HG03280 (cell line): ENCODE measurements around the gene MLX.
"Not testable (repeated sequence)": the region's sequence is repeated elsewhere in the genome, so short reads cannot be mapped to it uniquely, and the experiment has no call there.

Experiments
- ATAC-seq: cut with Tn5 transposase; IDR thresholded peaks from one replicate; pipeline ENCODE4 v1.9.1; 2021; ENCODE audit warnings: mild to moderate bottlenecking, moderate library complexity; ENCODE audit not compliant: unreplicated experiment

MLX gene

GRCh38 chr17:42577532-42578281, 10.8 kb downstream of the MLX start, which contains the start of gene PSMC3IP:
Gene PSMC3IP (minus strand): TSS chr17:42577729. CDS start chr17:42577686, 43 bp downstream.
- peak; percentile 73 for ATAC-seq

- peak; percentile 60 for ATAC-seq
These were observed 11.5 kb downstream of the MLX start for GRCh38 chr17:42578282-42578869.

GRCh38 chr17:42579794-42580551, 13.1 kb downstream of the MLX start:
- no peak for ATAC-seq

GRCh38 chr17:42581744-42582270, 14.9 kb downstream of the MLX start:
- no peak for ATAC-seq

- no peak for ATAC-seq
These were observed 18.0 kb downstream of the MLX start for GRCh38 chr17:42584880-42585279.

GRCh38 chr17:42585353-42585752, 18.5 kb downstream of the MLX start:
- no peak for ATAC-seq

- no peak for ATAC-seq
These were observed 19.8 kb downstream of the MLX start for GRCh38 chr17:42586514-42587230.

- ATAC-seq: no peak
These were observed 24.0 kb downstream of the MLX start for GRCh38 chr17:42590886-42591285.

- ATAC-seq: no peak
These were observed 24.5 kb downstream of the MLX start for GRCh38 chr17:42591411-42591810.

GRCh38 chr17:42596386-42596785, 29.5 kb downstream of the MLX start:
- ATAC-seq: no peak

GRCh38 chr17:42598905-42599304, 32.0 kb downstream of the MLX start:
- no peak for ATAC-seq

GRCh38 chr17:42603318-42603717, 36.4 kb downstream of the MLX start:
- no peak for ATAC-seq

- no peak for ATAC-seq
These were observed 40.9 kb downstream of the MLX start for GRCh38 chr17:42607769-42608168.

- peak; percentile 35 for ATAC-seq
These were observed 41.6 kb downstream of the MLX start for GRCh38 chr17:42608305-42609181.

- ATAC-seq: peak; percentile 92
These were observed 42.4 kb downstream of the MLX start, which contains the start of the genes RETREG3 and TUBG1 for GRCh38 chr17:42609182-42609813. Gene RETREG3 (minus strand): TSS chr17:42609374. CDS start chr17:42609324, 50 bp downstream. Gene TUBG1 (plus strand): TSS chr17:42609683. CDS start chr17:42609738, 55 bp downstream.

GRCh38 chr17:42609814-42610801, 43.2 kb downstream of the MLX start:
- ATAC-seq: not testable (repeated sequence)

- no peak for ATAC-seq
These were observed 45.1 kb downstream of the MLX start for GRCh38 chr17:42612013-42612412.

GRCh38 chr17:42613699-42614295, 46.9 kb downstream of the MLX start:
- no peak for ATAC-seq
